Motor neuron (in vitro differentiated cells): Measurements from ENCODE around the gene FGF1. TPM values are rescaled to one million over a fixed set of nuclear protein-coding genes. Genes with fewer than 3 reads are reported as not detected.

ENCODE experiments used
- ATAC-seq, 8 experiments: fragments of 200-7000 bp; cut with Tn5 transposase; replicated peaks in 6 of 8; 2 replicates each; pipeline ENCODE4 v1.8.0; 2021; ENCODE audit warnings: mild to moderate bottlenecking in 8 of 8, moderate library complexity in 8 of 8
- H3K27ac ChIP-seq, 2 donors: fragments of 250-450 bp; sonication (Bioruptor Pico); 2 replicates each; pipeline ENCODE4 v1.9.0; 2021; ENCODE audit warnings: antibody characterized with exemption in 2 of 2, mild to moderate bottlenecking in 2 of 2, moderate library complexity in 1 of 2
- H3K4me1 ChIP-seq, 2 donors: fragments of 250-450 bp; sonication (Bioruptor Pico); replicated peaks in 1 of 2; 2 replicates each; pipeline ENCODE4 v1.6.1; 2021; ENCODE audit warnings: antibody characterized with exemption in 2 of 2, mild to moderate bottlenecking in 2 of 2, moderate library complexity in 1 of 2
- H3K4me3 ChIP-seq, 5 donors: fragments of 250-450 bp; sonication (Bioruptor Pico); 2 replicates each; pipeline ENCODE4 v1.9.0; 2021; ENCODE audit warnings: antibody characterized with exemption in 5 of 5, mild to moderate bottlenecking in 5 of 5, moderate library complexity in 4 of 5
- WGBS, 10 experiments: fragments of 450-650 bp; shearing (Covaris generic); methylation state at CpG; one replicate each; pipeline ENCODE4 v1.0.0; 2022; 5-methylcytosine and 5-hydroxymethylcytosine counted together
- in situ Hi-C, 9 experiments: fragments of 400-800 bp; cut with MboI; loops; one replicate each; pipeline ENCODE4 v1.15.0; 2021; ENCODE audit warnings: low sequenced_read_pairs in 9 of 9, low pct_unique_long_range_greater_than_20kb in 2 of 9; ENCODE audit not compliant: unreplicated experiment in 9 of 9
- total RNA-seq, 8 experiments: library from RNA; unstranded; fragments of 300-600 nt; gene quantifications; 2 replicates each; pipeline versions ENCODE4 v1.2.3 to v1.2.4, GENCODE V29; 2022

The FGF1 gene
- total RNA-seq, 8 experiments from 2014 or later = 0.23 to 80.3 (median 0.45) TPM

GRCh38 chr5:142548739-142549275 lies 137.1 kb downstream of the FGF1 start:
- ATAC-seq = peak; percentile 92 to 99 (median 95)
- Histone ChIP-seq H3K4me1 (peaks cover 15 to 22% of the 10 kb centered on the region in 2 donors), H3K4me3 (no peak overlapping the region), H3K27ac (no peak overlapping the region)
- in situ Hi-C loops = loop anchor here in 4 of 9 experiments (10.0 to 25.0 kb wide), 3 partner anchors 212 to 554 kb away; partner anchors contain the start of gene SPRY4 (in 1 of the 4)
- WGBS, 10 experiments = 0 to 22% (median 0%) methylated on average over 1 to 5 of the region's 5 CpGs; no CpG with 5 or more reads in 2 of the 10 experiments

DNA sequence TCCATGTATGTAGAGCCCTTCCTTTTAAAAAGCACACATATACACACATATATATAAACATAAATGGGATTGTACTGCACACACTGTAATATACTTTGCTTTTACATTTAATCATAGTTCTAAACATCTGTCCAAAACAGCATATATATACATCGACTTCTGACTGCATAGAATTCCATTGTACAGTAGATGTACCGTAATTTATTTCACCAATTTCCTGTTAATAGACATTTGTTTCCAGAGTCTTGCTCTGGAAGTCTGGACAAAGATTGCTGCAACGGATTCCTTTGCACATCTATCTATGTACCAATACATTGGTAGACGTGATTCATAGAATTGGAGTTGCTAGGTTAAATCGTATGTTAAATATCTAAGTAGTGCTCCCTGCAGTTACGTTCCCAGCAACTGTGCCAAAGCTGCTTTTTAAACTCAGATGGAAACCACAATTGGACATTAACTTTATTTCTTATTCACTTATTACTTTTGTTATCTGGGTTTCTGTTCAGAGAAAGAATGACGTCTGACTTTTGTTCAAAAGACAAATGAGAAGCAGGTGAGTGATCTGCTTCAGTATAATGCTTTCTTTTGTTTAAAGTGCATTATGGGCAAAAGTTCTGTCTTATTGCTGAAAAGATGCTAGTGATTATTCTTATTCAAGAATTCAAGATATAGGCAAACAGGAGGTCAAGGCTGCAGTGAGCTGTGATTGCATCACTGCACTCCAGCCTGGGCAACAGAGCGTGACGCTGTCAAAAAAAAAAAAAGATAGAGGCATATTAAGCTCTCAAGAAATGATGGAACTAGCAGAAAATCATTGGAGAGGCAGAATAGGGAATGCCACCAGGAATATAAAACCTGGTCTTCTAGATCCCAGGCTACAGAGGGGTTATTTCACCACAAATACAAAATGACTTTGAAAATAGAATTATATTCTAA lies 138.2 kb downstream of the FGF1 start:
- peak in 4 of 8 experiments; percentile 16 to 36 (median 26) for ATAC-seq
- no peak overlapping the region for H3K4me3 ChIP-seq
- peaks cover 15 to 22% of the 10 kb centered on the region in 2 donors for H3K4me1 ChIP-seq
- in situ Hi-C loops = loop anchor here in 4 of 9 experiments (10.0 to 25.0 kb wide), 3 partner anchors 210 to 553 kb away; partner anchors contain the start of gene SPRY4 (in 1 of the 4)
- H3K27ac ChIP-seq = no peak overlapping the region
- 42 to 93% (median 75%) methylated on average over 3 to 8 of the region's 9 CpGs for WGBS, 10 experiments

DNA sequence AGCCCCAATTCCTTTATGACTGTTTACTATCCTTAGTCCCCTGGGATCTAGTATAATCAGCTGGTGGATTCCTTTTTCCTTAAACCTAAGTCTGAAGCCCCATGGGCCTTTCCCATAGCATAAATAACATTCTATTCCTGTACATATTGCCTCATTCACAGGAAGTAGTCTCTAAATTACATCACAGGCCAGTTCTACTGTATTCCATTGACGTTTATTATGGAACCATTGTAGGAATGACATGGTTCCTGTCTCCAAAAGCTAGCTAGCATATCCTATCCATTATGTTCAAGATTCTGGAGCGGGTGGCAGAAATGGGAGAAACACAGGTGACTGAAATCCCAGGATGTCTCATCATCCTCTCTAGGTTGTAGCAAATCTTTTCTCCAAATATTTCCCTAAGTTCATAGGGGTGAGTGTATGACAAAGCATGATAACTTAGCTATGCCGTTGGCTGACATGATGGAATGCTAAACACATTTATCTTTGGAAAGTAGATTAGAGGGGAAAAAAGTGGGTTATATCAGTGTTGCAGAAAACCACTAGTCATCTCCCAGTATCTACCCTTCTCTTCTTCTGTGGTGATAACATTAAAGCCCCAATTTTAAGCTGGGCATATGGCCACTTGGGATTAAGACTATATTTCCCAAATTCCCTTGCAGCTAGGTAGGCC lies 140.1 kb downstream of the FGF1 start:
- 57 to 100% (median 92%) methylated on average over 1 to 3 of the region's 3 CpGs for WGBS, 10 experiments
- no peak overlapping the region for H3K4me3 ChIP-seq
- in situ Hi-C loops = loop anchor here in 4 of 9 experiments (10.0 to 25.0 kb wide), 3 partner anchors 208 to 551 kb away; partner anchors contain the start of gene SPRY4 (in 1 of the 4)
- ATAC-seq = peak in 1 of 8 experiments; percentile 11
- peaks cover 5 to 13% of the 10 kb centered on the region in 2 donors for H3K4me1 ChIP-seq
- H3K27ac ChIP-seq = no peak overlapping the region

GRCh38 chr5:142544946-142545649 lies 140.8 kb downstream of the FGF1 start:
- WGBS, 10 experiments = 17 to 100% (median 64%) methylated on average over 1 to 3 of the region's 3 CpGs; no CpG with 5 or more reads in 1 of the 10 experiments
- no peak overlapping the region for H3K4me3 ChIP-seq
- in situ Hi-C loops = loop anchor here in 4 of 9 experiments (10.0 to 25.0 kb wide), 3 partner anchors 208 to 550 kb away; partner anchors contain the start of gene SPRY4 (in 1 of the 4)
- H3K27ac ChIP-seq = no peak overlapping the region
- H3K4me1 ChIP-seq = peaks cover 5 to 13% of the 10 kb centered on the region in 2 donors
- ATAC-seq = peak in 1 of 8 experiments; percentile 8

- WGBS, 10 experiments = 72 to 100% (median 89%) methylated on average over 2 to 7 of the region's 8 CpGs; no CpG with 5 or more reads in 1 of the 10 experiments
- peaks cover 5 to 13% of the 10 kb centered on the region in 2 donors for H3K4me1 ChIP-seq
- H3K27ac ChIP-seq = no peak overlapping the region
- H3K4me3 ChIP-seq = no peak overlapping the region
- in situ Hi-C loops = loop anchor here in 4 of 9 experiments (10.0 to 25.0 kb wide), 3 partner anchors 207 to 549 kb away; partner anchors contain the start of gene SPRY4 (in 1 of the 4)
- ATAC-seq = no peak
Measured at GRCh38 chr5:142544071-142544753, 141.7 kb downstream of the FGF1 start.

- in situ Hi-C loops = loop anchor here in 4 of 9 experiments (10.0 to 25.0 kb wide), 3 partner anchors 206 to 548 kb away; partner anchors contain the start of gene SPRY4 (in 1 of the 4)
- Histone ChIP-seq H3K27ac (no peak overlapping the region), H3K4me1 (peaks cover 0 to 6% of the 10 kb centered on the region in 2 donors), H3K4me3 (no peak overlapping the region)
- WGBS, 10 experiments = 33 to 100% (median 93%) methylated on average over 2 to 3 of the region's 3 CpGs; no CpG with 5 or more reads in 3 of the 10 experiments
- no peak for ATAC-seq
Measured at GRCh38 chr5:142542906-142543305, 143.0 kb downstream of the FGF1 start.

Other genes with a start within 250 kb of the FGF1 start
- gene ARHGAP26, start 84.3 kb upstream of the FGF1 start, total RNA-seq = 10 to 100 TPM in 3 of 8 experiments, 1 to 10 TPM in 5; 1.3 to 14.2 (median 7.0) TPM